ENCODE measurements around the gene PRPF8.

PRPF8 gene

DNA sequence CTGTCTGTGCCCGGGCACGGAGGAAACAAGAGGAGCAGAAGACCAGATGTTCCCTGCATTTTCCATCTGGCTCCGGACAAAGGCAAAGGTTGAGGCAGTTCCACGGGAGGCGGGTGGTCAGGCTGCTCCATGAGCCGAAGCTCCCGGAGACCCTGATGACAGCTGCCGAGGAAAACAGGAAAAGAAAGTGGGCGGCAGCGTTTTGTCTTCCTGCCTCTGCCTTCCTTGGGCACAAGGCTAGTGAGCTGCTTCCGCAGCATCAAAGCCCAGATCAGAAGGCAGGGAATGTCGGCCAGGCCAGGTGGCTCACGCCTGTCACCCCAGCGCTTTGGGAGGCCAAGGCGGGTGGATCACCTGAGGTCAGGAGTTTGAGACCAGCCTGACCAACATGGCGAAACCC lies 72.3 kb downstream of the PRPF8 start:
- Histone ChIP-seq H3K9me3 (ENCODE audit: control insufficient read depth in 1 of 2, low read length in 2 of 2) (no peaks in the 10 kb centered on the region), H3K4me3 (ENCODE audit: low read depth in 1 of 2, low read length in 2 of 2) (no peak overlapping the region), H3K36me3 (ENCODE audit: control insufficient read depth in 1 of 2, insufficient read depth in 2 of 2, low read length in 2 of 2) (peaks cover 0 to 20% of the 10 kb centered on the region in 2 donors), H3K27ac (ENCODE audit: low read depth, low read length) (no peak overlapping the region), H3K27me3 (ENCODE audit: control insufficient read depth in 1 of 2, insufficient read depth in 2 of 2, low read length in 2 of 2) (no peaks in the 10 kb centered on the region), H3K4me1 (ENCODE audit: control insufficient read depth in 1 of 2, insufficient read depth in 2 of 2, low read length in 2 of 2) (no peaks in the 10 kb centered on the region), H3K9ac (ENCODE audit: low read depth in 1 of 2, low read length in 2 of 2) (no peak overlapping the region)

DNA sequence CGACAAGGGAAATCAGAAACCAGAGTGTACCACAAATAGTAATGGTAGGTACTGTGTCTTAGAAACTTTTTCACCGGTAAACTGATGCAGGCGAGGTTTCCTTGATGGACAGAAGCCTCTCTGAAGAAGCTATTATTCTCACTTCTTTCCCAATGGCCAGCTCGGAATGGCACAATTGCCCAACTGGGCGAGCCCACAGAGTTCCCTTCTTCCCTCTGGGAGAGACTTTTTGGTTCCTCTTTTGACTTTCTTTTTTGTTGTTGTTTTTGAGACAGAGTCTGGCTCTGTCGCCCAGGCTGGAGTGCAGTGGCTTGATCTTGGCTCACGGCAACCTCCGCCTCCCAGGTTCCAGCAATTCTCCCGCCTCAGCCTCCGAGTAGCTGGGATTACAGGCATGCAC lies 73.0 kb downstream of the PRPF8 start:
- Histone ChIP-seq H3K27me3 (ENCODE audit: control insufficient read depth in 1 of 2, insufficient read depth in 2 of 2, low read length in 2 of 2) (no peaks in the 10 kb centered on the region), H3K27ac (ENCODE audit: low read depth, low read length) (no peak overlapping the region), H3K4me1 (ENCODE audit: control insufficient read depth in 1 of 2, insufficient read depth in 2 of 2, low read length in 2 of 2) (no peaks in the 10 kb centered on the region)

DNA sequence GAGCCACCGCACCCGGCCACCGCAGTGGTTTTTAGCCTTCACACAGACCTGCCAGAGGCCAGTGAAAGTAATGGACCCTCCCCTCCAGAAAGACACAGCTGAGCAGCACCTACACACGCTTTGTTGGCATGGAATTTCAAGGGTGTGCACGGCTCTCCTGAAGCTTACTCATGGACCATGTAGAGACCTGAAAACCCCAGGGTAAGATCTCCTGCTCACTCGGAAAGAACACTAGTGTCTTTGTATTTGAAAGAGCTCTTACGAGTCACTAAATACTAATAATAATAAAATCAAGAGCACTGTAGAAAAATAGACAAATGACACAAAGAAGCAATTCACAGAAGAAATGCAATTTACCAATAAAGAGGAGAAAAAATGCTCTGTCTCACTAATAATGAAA lies 76.0 kb downstream of the PRPF8 start:
- H3K4me1 ChIP-seq (ENCODE audit: control insufficient read depth in 1 of 2, insufficient read depth in 2 of 2, low read length in 2 of 2) = no peaks in the 10 kb centered on the region
- H3K4me3 ChIP-seq (ENCODE audit: low read depth in 1 of 2, low read length in 2 of 2) = no peak overlapping the region
- H3K36me3 ChIP-seq (ENCODE audit: control insufficient read depth in 1 of 2, insufficient read depth in 2 of 2, low read length in 2 of 2) = peaks cover 0 to 8% of the 10 kb centered on the region in 2 donors
- no peak overlapping the region for H3K9ac ChIP-seq (ENCODE audit: low read depth in 1 of 2, low read length in 2 of 2)
- no peak overlapping the region for H3K27ac ChIP-seq (ENCODE audit: low read depth, low read length)
- no peaks in the 10 kb centered on the region for H3K27me3 ChIP-seq (ENCODE audit: control insufficient read depth in 1 of 2, insufficient read depth in 2 of 2, low read length in 2 of 2)
- no peaks in the 10 kb centered on the region for H3K9me3 ChIP-seq (ENCODE audit: control insufficient read depth in 1 of 2, low read length in 2 of 2)

More for the DNA sequence above, 73.0 kb downstream of the PRPF8 start:
- Histone ChIP-seq H3K9me3 (ENCODE audit: control insufficient read depth in 1 of 2, low read length in 2 of 2) (no peaks in the 10 kb centered on the region), H3K9ac (ENCODE audit: low read depth in 1 of 2, low read length in 2 of 2) (no peak overlapping the region), H3K36me3 (ENCODE audit: control insufficient read depth in 1 of 2, insufficient read depth in 2 of 2, low read length in 2 of 2) (peaks cover 0 to 20% of the 10 kb centered on the region in 2 donors), H3K4me3 (ENCODE audit: low read depth in 1 of 2, low read length in 2 of 2) (no peak overlapping the region)

DNA sequence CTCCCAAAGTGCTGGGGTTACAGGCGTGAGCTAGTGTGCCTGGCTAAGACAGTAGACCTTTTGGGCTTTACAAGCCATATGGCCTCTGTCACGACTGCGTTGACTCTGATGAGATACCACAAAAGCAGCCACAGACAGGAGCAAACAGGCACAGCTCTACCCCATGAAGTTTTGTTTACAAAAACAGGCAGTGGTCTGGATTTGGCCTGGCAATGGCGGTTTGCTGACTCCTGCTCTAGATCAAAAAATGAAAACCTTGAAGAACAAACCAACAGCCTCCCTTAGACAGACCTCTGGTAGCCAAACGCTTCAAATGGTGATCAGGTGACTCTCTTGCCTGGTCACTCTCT lies 76.7 kb downstream of the PRPF8 start:
- Histone ChIP-seq H3K9ac (ENCODE audit: low read depth in 1 of 2, low read length in 2 of 2) (no peak overlapping the region), H3K27ac (ENCODE audit: low read depth, low read length) (no peak overlapping the region), H3K4me3 (ENCODE audit: low read depth in 1 of 2, low read length in 2 of 2) (no peak overlapping the region), H3K9me3 (ENCODE audit: control insufficient read depth in 1 of 2, low read length in 2 of 2) (no peaks in the 10 kb centered on the region), H3K27me3 (ENCODE audit: control insufficient read depth in 1 of 2, insufficient read depth in 2 of 2, low read length in 2 of 2) (no peaks in the 10 kb centered on the region), H3K36me3 (ENCODE audit: control insufficient read depth in 1 of 2, insufficient read depth in 2 of 2, low read length in 2 of 2) (peaks cover 0 to 5% of the 10 kb centered on the region in 2 donors), H3K4me1 (ENCODE audit: control insufficient read depth in 1 of 2, insufficient read depth in 2 of 2, low read length in 2 of 2) (no peaks in the 10 kb centered on the region)

DNA sequence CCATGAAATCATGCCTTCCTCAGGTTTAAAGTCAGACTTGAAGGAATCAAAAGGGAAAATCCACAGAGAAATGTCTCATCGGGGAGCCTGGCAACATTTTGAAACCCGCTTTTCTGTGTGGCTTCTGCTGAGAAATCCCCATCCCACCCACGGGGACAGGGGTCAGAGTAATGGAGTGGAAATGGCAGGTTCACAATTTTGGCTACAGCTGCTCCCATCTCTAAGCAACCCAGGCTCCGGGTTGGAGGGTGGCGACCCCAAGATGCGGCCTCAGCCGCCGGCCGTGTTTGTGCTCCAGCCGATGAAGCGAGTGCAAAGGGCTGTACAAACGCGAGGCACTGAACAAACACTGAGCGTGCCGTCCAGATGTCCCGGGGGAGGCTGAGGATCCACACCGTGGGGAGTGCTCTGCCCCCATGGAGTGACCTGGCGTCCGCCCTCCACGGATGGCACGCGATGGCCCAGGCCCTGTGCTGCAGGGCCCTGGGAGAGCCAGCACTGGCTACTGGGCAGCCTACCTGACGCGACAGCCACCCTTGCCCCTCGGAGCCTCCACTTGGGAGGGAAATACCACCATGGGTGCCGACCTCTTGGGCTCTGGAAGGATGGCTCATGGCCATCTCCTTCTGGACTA lies 78.2 kb downstream of the PRPF8 start:
- Histone ChIP-seq H3K4me1 (ENCODE audit: control insufficient read depth in 1 of 2, insufficient read depth in 2 of 2, low read length in 2 of 2) (no peaks in the 10 kb centered on the region), H3K9ac (ENCODE audit: low read depth in 1 of 2, low read length in 2 of 2) (no peak overlapping the region), H3K27ac (ENCODE audit: low read depth, low read length) (peak overlapping the region; percentile 43), H3K4me3 (ENCODE audit: low read depth in 1 of 2, low read length in 2 of 2) (no peak overlapping the region), H3K9me3 (ENCODE audit: control insufficient read depth in 1 of 2, low read length in 2 of 2) (no peaks in the 10 kb centered on the region), H3K36me3 (ENCODE audit: control insufficient read depth in 1 of 2, insufficient read depth in 2 of 2, low read length in 2 of 2) (peaks cover 0 to 11% of the 10 kb centered on the region in 2 donors), H3K27me3 (ENCODE audit: control insufficient read depth in 1 of 2, insufficient read depth in 2 of 2, low read length in 2 of 2) (no peaks in the 10 kb centered on the region)

DNA sequence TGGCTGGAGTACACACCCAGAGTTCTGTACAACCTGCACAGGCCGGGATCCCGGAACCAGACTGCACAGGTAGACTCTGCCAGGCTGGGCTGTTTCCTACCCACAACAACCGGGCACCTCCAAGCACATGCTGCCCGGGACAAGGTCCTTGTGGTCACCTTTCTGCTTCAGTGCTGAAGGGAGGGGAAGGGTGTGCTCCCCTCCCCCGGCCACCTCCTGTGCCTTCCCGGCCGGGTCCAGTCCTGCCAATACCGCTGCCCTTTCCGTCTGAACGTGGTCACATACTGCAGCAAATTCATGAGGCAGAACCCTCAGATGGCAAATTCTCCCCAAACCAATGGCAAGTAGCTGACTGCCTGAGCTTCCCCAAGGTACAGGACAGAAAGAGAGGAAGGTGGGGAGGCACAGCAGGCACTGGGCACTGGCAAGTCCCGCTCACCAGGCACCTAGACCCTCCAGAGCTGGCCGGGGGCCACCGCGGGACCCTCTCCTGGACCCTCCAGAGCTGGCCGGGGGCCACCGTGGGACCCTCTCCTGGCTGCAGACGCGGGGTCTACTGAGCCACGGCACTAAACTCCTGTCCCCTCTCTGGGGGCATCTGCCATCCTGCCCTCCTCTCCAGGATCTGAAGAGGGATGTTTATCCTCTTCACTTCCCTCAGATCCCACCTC lies 78.9 kb downstream of the PRPF8 start:
- peaks cover 0 to 12% of the 10 kb centered on the region in 2 donors for H3K36me3 ChIP-seq (ENCODE audit: control insufficient read depth in 1 of 2, insufficient read depth in 2 of 2, low read length in 2 of 2)
- no peak overlapping the region for H3K9ac ChIP-seq (ENCODE audit: low read depth in 1 of 2, low read length in 2 of 2)
- peak overlapping the region; percentile 22 for H3K27ac ChIP-seq (ENCODE audit: low read depth, low read length)
- H3K27me3 ChIP-seq (ENCODE audit: control insufficient read depth in 1 of 2, insufficient read depth in 2 of 2, low read length in 2 of 2) = no peaks in the 10 kb centered on the region
- no peaks in the 10 kb centered on the region for H3K4me1 ChIP-seq (ENCODE audit: control insufficient read depth in 1 of 2, insufficient read depth in 2 of 2, low read length in 2 of 2)
- no peak overlapping the region for H3K4me3 ChIP-seq (ENCODE audit: low read depth in 1 of 2, low read length in 2 of 2)
- no peaks in the 10 kb centered on the region for H3K9me3 ChIP-seq (ENCODE audit: control insufficient read depth in 1 of 2, low read length in 2 of 2)

DNA sequence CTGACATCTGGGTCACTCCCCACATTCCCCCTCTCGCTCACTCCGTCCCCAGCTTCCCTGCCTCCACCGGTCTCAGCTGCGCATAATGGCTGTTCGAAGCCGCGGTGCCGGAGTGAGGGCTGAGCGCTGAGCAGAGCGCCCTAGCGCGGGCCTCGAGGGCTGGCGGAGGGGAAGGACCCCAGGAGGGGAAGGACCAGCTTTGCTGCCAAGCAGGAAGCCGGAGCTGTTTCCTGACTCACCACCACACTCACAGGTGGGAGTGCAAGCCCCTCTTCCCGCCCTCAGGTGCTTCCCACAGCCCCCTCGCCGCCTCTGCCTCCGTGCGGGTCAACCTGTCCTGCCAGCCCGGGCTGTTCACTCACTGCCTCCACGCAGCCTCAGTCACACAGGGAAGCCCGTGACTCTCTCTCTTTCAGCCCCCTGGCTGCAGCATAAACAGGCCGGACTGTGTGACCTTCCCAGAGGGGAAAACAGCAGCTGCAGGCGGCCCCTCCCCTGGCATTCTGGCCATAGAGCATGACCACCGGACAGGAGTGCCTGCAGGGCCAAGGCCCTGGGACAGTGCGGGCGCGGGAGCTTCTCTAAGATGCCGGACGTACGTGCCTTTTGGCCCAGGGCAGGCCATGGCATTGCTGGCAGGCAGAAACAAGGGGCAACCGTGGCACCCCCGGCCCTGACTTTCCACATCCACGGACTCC lies 79.7 kb downstream of the PRPF8 start:
- Histone ChIP-seq H3K4me1 (ENCODE audit: control insufficient read depth in 1 of 2, insufficient read depth in 2 of 2, low read length in 2 of 2) (no peaks in the 10 kb centered on the region), H3K9me3 (ENCODE audit: control insufficient read depth in 1 of 2, low read length in 2 of 2) (no peaks in the 10 kb centered on the region), H3K36me3 (ENCODE audit: control insufficient read depth in 1 of 2, insufficient read depth in 2 of 2, low read length in 2 of 2) (peaks cover 0 to 12% of the 10 kb centered on the region in 2 donors), H3K27ac (ENCODE audit: low read depth, low read length) (no peak overlapping the region), H3K9ac (ENCODE audit: low read depth in 1 of 2, low read length in 2 of 2) (no peak overlapping the region), H3K27me3 (ENCODE audit: control insufficient read depth in 1 of 2, insufficient read depth in 2 of 2, low read length in 2 of 2) (no peaks in the 10 kb centered on the region), H3K4me3 (ENCODE audit: low read depth in 1 of 2, low read length in 2 of 2) (no peak overlapping the region)

DNA sequence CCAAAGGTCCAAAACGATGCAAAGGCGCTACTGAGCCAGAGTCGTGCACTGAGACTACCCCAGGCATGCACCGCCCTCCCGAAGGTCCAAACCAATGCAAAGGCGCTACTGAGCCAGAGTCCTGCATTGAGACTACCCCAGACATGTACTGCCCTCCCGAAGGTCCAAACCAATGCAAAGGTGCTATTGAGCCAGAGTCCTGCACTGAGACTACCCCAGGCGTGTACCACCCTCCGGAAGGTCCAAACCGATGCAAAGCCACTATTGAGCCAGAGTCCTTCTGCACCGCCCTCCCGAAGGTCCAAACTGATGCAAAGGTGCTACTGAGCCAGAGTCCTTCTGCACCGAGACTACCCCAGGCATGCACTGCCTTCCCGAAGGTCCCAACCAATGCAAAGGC lies 83.1 kb downstream of the PRPF8 start:
- Histone ChIP-seq H3K4me3 (ENCODE audit: low read depth in 1 of 2, low read length in 2 of 2) (no peak overlapping the region), H3K36me3 (ENCODE audit: control insufficient read depth in 1 of 2, insufficient read depth in 2 of 2, low read length in 2 of 2) (peaks cover 0 to 7% of the 10 kb centered on the region in 2 donors), H3K9ac (ENCODE audit: low read depth in 1 of 2, low read length in 2 of 2) (no peak overlapping the region), H3K27ac (ENCODE audit: low read depth, low read length) (no peak overlapping the region), H3K9me3 (ENCODE audit: control insufficient read depth in 1 of 2, low read length in 2 of 2) (no peaks in the 10 kb centered on the region), H3K27me3 (ENCODE audit: control insufficient read depth in 1 of 2, insufficient read depth in 2 of 2, low read length in 2 of 2) (no peaks in the 10 kb centered on the region), H3K4me1 (ENCODE audit: control insufficient read depth in 1 of 2, insufficient read depth in 2 of 2, low read length in 2 of 2) (peaks cover 0 to 8% of the 10 kb centered on the region in 2 donors)

Measured in duodenal mucosa (tissue), 2 donors.